ENCODE data around the gene UBR4.

GRCh38 chr1:19203440-19203839, 6.6 kb downstream of the UBR4 start:
- TF ChIP-seq, protein P1, sequence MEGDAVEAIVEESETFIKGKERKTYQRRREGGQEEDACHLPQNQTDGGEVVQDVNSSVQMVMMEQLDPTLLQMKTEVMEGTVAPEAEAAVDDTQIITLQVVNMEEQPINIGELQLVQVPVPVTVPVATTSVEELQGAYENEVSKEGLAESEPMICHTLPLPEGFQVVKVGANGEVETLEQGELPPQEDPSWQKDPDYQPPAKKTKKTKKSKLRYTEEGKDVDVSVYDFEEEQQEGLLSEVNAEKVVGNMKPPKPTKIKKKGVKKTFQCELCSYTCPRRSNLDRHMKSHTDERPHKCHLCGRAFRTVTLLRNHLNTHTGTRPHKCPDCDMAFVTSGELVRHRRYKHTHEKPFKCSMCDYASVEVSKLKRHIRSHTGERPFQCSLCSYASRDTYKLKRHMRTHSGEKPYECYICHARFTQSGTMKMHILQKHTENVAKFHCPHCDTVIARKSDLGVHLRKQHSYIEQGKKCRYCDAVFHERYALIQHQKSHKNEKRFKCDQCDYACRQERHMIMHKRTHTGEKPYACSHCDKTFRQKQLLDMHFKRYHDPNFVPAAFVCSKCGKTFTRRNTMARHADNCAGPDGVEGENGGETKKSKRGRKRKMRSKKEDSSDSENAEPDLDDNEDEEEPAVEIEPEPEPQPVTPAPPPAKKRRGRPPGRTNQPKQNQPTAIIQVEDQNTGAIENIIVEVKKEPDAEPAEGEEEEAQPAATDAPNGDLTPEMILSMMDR (IDR thresholded peaks at IDR 0.05; ENCODE audit: low read length) = no peak
- TF ChIP-seq EZH2 (optimal IDR thresholded peaks at IDR 0.05; ENCODE audit: low read depth, low read length) (no peak), EZH2phosphoT487 (IDR thresholded peaks at IDR 0.05; ENCODE audit: low read length) (no peak)
